Hypothalamus (tissue), 51 donors: ENCODE measurements around the gene GNA12.

Experiments
- DNase-seq, 51 donors: peaks; one replicate each; lab custom pipeline; 2025; lab: John Stamatoyannopoulos, UW

Gene GNA12

DNA sequence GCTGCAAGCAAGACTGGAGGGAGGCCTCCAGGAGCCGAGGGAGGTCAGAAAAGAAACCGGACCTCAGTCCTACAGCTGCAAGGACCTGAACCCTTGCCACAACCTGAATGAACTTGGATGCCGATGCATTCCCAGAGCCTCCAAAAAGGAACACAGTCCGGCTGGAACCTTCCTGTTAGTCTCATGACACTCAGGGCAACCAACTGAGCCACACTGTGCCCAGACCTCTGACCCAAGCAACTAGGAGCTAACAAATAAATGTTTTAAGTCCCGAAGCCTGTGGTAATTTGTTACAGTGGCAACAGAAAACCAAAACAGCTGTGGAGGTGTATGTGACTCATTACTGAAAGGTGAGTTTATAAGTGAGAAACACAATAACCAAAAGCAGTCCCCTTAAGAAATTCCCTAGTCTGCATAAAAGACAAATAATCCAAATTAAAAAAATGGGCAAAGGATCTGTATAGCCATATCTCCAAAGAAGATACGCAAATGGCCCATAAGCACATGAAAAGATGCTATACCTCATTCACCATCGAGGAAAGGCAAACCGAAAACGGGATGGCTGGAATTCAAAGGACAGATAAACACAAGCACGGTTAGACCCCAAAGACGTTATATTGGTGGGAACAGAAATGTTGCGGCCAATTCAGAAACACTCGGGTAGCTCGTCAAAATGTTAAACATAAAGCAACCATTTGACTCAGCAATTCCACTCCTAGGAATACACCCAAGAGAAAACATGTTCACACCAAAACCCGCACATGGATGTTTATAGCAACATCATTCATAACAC, 24.8 kb downstream of the GNA12 start:
- DNase-seq, result no peak

DNA sequence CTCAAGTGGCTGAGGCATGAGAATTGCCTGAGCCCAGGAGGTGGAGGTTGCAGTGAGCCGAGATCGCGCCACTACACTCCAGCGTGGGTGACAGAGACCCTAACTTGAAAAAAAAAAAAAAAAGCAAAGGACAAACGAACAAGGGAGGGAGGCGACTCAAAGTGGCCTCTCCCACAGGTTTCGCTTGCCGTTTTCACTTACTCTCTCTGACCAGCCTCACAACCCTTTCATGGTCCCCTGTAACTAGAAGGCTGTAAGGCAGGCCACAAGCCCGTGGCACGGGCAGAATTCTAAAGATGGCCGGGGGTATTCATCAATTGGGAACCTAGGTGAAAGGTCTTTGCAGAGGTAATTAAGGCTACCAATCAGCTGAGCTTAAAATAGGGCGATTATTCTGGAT, 25.5 kb downstream of the GNA12 start:
- DNase-seq, result no peak

DNA sequence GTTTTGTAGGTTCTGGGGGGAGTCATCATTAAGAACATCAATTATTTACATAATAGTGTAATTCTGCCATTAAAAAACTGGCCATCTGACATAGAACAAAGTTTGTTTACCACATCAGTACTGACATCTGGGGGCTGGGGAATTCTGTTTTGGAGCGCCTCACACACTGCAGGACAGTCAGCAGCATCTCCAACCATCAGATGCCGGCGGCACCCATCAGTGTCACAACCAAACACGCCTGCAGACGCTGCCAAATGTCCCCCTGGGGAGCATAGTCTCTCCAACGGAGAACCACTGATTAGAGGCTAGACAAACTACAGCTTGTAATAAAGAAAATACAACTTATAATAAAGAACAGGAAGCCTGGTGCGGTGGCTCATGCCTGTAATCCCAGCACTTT, 26.0 kb downstream of the GNA12 start:
- no peak for DNase-seq

DNA sequence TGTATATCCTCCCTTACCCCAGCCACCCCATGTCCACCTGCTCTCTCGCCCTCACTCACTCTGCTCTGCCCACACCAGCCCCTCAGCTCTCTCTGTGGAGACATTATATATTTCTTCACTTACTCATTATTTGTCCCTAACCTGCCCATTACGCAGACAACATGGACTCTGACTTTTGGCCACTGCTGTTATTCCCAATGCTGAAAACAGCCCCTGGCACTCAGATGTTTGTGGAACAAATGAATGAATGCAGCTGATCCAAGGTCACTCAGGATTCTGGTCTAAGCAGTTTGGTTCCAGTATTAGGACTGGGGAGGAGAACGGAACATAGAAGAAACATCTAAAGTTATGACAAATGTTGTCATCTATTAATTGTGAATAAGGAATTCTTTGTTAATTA, 26.7 kb downstream of the GNA12 start:
- DNase-seq, result no peak

DNA sequence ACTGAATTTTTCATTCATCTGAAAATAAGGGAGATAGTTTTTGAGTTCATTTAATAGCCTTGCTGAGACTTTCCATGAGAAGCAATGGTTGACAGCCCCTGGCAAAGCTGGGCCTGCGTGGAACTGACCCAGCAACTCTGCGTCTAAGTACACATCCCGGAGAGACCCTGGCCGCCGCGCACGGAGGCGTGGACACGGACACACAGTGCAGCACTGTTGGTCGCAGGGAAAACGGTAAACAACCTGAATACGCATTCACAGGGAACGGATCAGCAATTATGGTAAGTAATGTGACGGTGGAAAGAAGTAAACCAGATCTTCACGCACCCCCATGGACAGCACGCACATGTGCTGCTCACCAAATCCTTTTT, 28.2 kb downstream of the GNA12 start:
- no peak for DNase-seq

DNA sequence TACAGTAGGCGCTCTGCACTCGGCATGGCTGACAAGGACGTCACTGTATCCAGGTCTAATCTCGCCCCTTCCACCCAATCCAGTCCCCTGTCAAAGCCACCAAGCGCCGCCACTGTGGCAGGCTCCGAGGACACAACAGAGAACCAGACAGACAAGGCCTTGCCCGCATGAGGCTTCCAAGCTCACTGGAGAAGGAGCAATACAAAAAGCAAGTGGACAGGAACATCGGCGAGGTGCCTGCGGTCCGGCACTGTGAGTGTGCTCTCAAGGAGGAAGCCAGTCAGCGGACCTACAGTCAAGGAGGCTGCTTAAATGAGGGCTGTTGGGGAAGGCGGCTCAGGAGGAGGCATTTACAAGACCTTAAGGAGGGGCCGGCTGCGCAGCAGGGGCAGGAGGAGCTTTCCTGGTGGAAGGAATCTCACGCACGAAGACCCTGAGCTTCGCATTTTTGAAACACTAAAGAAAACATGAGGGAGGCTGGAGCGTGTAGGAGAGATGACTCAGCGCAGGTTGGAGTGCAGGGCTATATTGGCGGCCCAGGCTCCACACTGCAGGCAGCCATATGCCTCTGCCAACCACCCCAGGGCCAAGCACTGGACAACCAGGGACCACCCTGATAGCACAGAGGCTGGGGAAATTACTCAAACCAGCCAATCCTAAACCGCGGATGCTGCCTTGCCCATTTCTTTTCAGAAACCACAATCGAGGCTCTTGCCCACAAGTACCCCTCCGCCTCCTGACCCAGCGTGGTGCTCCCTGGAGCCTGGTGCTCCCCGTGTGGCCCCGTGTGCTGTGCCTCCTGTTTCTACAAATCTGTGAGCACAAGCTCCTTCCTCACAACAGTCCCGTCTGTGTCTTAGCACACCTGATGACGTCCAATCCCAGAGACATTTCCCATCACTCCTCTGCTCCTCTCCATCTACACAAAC, 28.9 kb downstream of the GNA12 start:
- DNase-seq, result no peak

DNA sequence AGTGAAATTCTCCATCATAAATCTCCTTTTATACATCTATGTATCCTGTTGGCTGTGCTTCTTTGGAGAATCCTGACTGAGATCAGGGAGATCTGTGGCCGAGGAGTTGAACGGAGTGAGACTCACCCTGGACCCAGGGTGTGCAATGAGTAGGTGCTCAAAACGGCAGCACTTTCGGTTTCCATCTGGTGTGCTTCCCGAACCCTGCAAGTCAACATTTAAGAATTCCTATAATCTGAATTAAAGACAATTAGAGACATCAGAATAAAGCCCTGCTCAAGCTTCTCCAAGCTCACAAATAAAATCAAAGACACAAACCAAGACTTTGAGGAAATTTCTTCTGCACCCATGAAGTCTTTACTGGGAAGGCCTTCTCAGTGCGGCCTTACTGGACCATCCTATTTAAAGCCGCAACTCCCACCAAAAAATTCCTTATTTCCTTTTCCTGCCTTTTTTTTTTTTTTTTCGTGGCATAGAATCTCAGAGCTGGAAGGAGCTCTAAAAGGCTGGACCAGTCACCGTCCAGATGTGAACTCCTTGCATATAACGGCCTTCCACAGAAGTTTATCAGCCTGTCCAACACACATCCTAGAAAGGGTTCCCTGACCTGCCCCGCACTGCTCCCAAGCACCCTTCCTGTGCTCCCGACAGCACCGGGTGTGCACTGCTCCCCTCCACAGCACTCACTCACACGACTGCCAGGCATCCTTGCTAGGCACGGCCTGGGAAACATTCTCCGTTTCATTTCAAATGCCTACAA, 29.7 kb downstream of the GNA12 start:
- DNase-seq, result no peak

DNA sequence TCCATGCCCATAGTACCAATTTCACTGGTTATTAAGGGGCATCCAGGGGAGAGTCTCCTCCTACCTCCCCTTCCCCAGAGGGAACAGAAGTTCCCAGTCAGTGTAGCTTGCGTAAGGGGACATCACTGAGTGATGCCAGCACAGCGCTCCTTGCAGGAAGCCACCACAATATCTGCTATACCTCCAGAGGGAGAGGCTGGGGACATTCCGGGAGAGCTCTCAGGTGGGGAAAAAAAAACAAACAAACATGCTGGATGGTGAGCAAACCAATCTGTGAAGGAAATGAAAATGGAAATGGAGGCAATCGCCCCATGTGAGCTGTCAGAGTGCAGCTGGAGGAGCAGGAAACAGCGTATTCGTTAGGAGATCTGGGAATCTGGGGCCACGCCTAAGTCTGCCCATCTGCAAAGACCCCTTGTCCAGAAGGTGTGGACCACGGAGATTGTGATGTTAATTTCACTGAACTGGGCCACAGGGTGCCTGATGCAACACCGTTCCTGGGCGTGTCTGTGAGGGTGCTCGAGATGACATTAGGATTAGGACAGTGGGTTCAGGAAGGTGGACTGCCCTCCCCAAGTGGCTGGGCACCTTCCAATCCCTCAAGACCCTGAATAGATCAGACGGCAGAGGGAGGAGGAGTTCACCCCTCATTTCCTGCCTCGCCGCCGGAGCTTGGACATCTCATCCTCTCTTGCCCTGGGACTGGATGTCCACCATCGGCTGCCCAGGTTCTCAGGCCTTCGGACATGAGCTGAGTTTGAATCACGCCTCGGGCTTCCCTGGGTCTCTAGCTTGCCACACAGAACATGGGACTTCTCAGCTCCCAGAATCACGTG, 30.5 kb downstream of the GNA12 start:
- DNase-seq, result no peak

DNA sequence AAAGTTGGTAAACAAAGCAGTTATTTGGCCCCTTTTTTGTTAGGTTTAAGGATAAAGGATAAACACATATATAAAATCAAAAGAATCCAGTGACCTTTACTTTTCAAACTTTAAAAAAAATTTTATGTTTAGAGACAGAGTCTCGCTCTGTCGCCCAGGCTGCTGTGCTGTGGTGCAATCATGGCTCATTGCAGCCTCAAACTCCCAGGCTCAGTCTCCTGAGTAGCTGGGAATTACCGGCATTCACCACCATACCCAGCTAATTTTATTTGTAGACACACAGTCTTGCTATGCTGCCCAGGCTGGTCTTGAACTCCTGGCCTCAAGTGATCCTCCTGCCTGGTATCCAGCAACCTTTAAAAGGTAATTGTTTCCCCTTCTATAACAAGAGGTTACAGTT, 31.3 kb downstream of the GNA12 start:
- no peak for DNase-seq

DNA sequence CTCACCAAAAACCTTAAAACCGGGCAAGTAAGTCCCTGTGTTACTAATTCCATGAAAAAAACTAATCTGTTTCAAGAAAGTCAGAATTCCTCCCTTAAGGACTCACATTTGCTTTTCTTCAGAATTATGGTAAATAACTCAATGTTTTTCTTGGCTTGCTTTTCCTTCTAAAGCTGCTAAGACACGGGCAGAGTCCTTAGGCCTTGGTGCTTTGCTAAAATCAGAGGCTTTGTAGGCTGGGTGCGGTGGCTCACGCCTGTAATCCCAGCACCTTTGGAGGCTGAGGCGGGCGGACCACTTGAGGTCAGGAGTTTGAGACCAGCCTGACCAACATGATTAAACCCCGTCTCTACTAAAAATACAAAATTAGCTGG, 32.0 kb downstream of the GNA12 start:
- DNase-seq, result no peak

DNA sequence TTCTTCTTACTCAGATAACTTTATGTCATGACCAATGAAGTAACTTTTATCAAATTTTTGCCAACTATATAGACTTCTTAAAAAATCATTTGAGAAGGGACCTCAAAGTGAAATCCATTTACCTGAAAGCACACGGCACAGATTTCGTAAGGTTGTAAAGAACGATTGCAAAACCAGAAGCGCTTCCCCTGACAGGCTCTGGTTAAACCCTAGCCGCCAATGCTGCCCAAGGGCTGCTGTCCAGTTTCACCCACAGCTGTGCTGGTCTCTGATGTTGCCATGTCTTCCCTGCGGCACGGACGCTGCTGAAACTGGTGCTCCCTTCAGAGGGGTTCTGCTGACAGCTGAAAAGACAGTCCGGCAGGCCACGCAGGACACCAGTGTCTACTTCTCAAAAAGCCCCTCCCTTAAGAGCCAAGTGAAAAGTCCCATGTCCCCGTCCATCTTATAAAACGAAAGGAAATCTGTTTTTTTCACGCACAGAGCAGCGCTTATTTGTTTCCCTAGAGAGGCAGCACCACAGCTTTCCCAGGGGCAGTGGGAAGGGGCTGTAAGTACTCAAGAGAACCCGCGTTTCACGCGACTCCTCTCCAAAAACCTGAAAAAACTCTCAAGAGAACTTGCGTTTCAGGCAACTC, 32.5 kb downstream of the GNA12 start:
- DNase-seq, result no peak

DNA sequence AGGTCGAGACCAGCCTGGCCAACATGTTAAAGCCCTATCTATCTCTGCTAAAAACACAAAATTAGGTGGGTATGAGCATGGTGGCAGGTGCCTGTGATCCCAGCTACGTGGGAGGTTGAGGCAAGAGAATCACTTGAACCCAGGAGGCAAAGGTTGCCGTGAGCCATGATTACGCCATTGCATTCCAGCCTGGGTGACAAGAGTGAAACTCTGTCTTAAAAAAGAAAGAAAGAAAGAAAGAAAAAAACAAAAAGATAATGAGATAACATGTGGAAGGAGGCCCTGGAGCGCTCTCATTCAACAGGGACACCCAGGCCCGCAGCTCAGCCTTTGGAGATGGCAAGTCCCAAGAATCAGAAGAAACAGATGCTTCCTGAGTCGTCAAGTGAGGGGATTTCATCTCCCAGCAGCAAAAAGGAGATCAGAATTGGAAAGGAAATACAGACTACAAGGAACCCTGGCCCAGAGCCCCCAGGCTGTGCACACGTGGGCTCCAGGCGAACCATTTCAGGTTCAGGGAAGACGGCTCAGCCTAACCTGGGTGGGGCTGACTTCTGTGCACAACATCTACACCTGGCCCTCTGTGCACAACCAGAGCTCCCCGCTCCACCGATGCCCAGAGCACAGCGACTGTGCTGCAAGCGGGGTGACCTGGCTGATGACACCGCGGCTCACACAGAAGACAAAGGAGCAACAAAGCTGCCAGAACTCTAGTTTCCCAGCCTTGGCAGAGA, 33.3 kb downstream of the GNA12 start:
- peak in 1 of 51 donors; percentile 22 for DNase-seq

DNA sequence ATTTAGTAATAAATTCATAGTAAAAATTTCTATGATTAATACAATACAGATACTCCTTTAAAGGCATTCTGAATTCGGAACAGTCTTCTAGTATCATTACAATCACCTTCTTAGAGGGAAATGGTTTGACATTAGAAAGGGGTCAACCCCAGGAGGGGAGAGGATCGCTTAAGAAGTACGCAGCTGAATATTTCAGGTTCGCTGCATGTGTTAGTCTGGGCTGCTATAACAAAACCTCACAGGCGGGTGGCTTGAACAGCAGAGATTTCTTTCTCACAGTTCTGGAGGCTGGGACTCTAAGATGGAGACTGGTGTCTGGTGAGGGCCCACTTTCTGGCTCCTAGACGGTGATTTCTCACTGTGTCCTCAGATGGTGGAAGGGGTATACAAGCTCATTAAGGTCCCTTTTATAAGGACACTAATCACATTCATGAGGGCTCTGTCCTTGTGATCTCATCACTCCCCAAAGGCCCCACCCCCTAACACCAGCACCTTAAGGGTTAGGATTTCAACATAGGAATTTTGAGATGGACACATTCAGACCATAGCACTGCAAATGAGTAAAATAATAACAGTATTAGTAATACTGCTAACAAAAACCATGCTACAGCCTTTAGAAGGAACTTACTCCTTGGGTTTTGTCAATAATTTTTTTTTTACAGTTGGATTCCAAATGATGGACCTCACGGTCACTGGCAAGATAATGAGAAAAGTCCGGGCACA, 34.0 kb downstream of the GNA12 start:
- no peak for DNase-seq

DNA sequence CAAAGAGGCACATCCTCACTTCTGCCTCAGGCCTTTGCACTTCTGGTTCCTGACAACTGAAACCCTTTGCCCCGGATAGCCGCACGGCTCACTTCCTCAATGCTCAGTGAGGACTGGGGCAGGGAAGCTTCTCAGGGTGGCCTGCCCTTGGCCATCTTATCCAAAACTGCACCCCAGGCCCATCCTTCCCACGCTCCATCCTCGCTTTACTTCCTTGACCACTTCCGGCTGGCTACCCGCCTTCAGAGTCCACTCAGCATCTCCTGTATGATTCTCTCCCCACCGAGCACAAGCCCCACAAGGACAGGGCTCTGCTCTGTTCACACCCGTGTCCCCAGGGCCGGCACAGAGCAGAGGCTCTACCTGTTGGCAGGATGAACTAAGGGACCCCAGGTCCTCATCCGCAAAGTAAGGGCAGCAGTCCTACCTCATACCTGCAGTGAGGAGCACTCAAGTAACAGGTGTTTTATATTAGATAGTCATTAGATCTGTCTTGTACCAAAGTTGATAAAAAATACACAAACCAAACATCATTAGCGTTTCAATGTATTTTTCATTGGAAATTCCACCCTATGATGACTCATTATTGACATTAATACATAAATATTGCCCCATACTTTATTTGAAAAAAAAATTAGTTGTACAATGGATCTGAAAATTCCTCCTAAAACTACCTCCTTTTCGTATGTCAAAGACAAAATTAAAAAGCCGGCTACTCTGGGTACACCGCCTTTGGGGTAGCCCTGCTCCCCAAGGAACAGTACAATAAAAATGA, 35.0 kb downstream of the GNA12 start:
- DNase-seq, result no peak

DNA sequence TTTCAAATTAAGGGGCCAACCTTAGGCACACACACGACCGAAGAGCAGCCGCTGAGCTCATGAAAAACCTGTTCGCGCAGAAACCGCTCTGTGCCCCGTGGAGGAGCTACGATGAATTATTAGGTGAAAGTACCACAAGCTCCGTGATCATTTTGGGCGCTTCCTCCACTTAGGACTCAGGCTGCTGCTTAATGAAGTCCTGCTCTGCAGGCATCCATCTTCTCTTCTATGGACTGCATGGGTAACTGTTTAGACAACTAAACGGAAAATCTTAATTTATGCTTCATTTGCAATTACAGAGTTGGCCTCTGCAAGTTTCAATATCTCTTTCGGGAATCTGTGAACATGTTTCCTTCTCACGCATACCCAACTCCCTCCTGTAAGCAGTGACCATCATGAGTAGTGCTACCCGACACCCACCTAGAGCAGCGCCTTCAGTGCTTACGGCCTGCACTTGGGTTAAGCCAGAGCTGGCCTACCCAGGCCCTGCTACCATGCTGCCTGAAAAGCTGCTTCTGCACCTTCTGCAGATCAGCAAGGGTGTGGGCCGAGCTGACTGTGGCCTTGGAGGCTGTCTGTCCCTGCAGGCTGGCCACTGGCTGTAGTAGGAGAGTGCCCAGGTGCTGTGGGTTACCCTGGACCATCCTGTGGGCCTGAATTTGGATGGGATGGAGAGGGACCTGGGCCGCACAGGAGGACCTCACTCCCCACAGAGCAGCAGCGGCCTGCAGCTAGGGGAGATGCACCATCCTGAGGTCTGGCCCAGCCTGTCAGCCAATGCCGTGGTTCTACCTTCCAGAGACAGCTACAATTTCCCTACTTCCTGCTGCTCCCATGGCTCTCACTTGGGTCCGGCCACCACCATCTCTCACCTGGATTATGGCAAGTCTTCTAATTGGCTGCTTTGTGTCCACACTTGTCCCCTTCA, 36.0 kb downstream of the GNA12 start:
- DNase-seq, result no peak

DNA sequence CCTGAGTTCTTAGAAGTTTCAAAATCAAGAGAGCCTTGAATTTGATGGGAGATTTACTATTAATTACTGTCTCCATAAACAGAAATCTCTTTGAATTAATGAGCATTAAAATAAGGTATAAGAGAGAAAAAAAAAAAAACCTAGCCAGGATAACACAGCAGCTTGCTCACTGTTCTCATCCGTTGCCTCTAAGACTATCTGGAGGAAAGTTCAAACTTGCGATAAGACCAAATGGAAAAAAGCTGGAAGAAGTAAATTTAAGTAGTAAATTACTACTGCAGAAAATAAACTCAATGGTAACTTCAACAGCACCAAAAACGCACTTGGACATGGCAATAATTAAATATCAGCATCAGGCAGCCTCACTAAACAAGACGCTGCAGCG, 36.7 kb downstream of the GNA12 start:
- no peak for DNase-seq

DNA sequence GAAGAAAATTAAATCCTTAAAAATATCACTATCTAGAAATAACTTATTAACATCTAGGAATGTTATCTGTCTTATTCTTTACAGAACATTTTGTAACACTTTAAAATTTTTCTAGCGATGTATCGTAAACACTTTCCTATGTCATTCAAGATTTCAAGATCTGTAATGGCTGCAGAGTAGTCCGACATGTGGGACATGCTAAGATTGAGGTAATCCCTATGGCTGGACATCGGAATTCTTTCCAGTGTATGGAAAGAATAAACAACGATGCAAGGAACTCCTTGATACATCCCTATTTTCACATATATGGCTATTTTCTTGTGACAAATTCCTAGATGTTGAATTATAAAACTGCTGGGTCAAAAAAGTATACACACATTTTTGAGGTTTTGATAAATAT, 37.5 kb downstream of the GNA12 start:
- no peak for DNase-seq
